ENCODE results near the gene GABBR2. TPM values are rescaled to one million over a fixed set of nuclear protein-coding genes. Genes with fewer than 3 reads are reported as not detected.

Gene GABBR2
- total RNA-seq, 1 donor from 2014 or later, result 0.74 TPM

DNA sequence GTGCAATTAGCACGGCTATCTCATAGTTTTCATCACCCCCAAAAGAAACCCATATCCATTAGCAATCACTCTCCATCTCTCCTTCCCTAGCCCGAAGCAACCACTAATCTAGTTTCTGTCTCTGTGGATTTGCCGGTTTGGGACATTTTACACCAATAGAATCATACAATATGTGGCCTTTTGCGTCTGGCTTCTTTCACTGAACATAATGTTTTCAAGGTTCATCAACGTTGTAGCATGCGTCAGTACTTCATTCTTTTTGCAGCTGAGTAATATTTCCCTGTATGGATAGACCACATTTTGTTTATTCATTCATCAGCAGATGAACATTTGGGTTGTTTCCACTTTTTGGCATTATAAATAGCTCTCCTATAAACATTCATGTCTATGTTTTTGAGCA, 377.9 kb downstream of the GABBR2 start:
- DNase-seq (ENCODE audit: low spot score in 2 of 2, unreplicated experiment in 2 of 2), result no peak
- H3K27ac Mint-ChIP-seq, result no peak overlapping the region
- no peak for TF ChIP-seq CTCF (IDR thresholded peaks at IDR 0.05; ENCODE audit: unreplicated experiment)
- H3K9me3 Mint-ChIP-seq, result no peaks in the 10 kb centered on the region
- no peaks in the 10 kb centered on the region for H3K4me1 Mint-ChIP-seq
- no peaks in the 10 kb centered on the region for H3K36me3 Mint-ChIP-seq
- peaks cover 27% of the 10 kb centered on the region for H3K27me3 Mint-ChIP-seq (ENCODE audit: low read depth)
- no peak overlapping the region for H3K4me3 Mint-ChIP-seq

DNA sequence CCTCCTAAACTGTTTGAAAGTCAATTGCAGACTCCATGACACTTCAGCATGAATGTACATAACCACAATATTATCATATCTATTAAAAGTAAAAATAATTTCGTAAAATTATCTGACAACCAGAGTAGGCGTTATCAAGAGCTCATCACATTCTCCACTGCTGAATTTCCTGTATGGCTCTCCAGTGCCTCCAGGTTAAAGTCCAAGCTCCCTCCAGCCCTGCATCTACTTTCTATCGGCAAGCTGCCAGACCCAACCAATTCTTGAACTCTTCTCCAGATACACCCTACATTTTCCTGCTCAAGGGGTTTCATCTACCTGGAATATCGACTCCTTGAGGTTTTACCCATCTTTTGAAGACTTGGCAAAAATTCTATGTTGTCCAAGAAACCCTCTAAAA, 378.8 kb downstream of the GABBR2 start:
- Mint-ChIP-seq H3K9me3 (no peaks in the 10 kb centered on the region), H3K27me3 (ENCODE audit: low read depth) (peaks cover 24% of the 10 kb centered on the region), H3K4me3 (no peak overlapping the region), H3K27ac (no peak overlapping the region), H3K36me3 (no peaks in the 10 kb centered on the region), H3K4me1 (no peaks in the 10 kb centered on the region)
- DNase-seq (ENCODE audit: low spot score in 2 of 2, unreplicated experiment in 2 of 2), result no peak
- TF ChIP-seq CTCF (IDR thresholded peaks at IDR 0.05; ENCODE audit: unreplicated experiment), result no peak

GRCh38 chr9:98329281-98329680, 379.5 kb downstream of the GABBR2 start:
- no peak for TF ChIP-seq CTCF (IDR thresholded peaks at IDR 0.05; ENCODE audit: unreplicated experiment)
- Mint-ChIP-seq H3K9me3 (no peaks in the 10 kb centered on the region), H3K4me3 (no peak overlapping the region)

DNA sequence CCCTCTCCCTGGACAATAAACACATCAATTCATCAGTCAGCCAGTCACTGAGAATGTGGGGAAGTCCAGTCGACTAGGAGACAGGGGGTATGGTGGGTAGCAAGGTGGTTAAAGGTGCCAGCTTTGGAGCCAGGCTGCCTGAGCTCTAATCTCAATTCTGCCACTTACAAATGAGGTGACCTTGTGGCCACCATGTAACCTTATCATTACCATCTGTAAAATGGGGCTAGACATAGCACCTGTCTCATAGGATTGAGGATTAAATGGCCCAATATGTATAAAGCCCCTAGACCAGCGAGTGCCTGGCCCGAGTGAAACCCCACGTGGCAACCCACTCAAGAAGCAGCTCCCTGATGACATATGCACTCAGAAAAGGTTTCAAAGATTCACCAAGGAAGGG, 380.0 kb downstream of the GABBR2 start:
- H3K27me3 Mint-ChIP-seq (ENCODE audit: low read depth), result peaks cover 21% of the 10 kb centered on the region
- no peaks in the 10 kb centered on the region for H3K9me3 Mint-ChIP-seq
- no peak overlapping the region for H3K27ac Mint-ChIP-seq
- TF ChIP-seq CTCF (IDR thresholded peaks at IDR 0.05; ENCODE audit: unreplicated experiment), result no peak
- no peaks in the 10 kb centered on the region for H3K36me3 Mint-ChIP-seq
- H3K4me3 Mint-ChIP-seq, result no peak overlapping the region
- peaks cover 6% of the 10 kb centered on the region for H3K4me1 Mint-ChIP-seq
- no peak for DNase-seq (ENCODE audit: low spot score in 2 of 2, unreplicated experiment in 2 of 2)

More at GRCh38 chr9:98329281-98329680, 379.5 kb downstream of the GABBR2 start:
- Mint-ChIP-seq H3K4me1 (peaks cover 4% of the 10 kb centered on the region), H3K27ac (no peak overlapping the region), H3K36me3 (no peaks in the 10 kb centered on the region), H3K27me3 (ENCODE audit: low read depth) (peaks cover 23% of the 10 kb centered on the region)
- no peak for DNase-seq (ENCODE audit: low spot score in 2 of 2, unreplicated experiment in 2 of 2)

GRCh38 chr9:98328141-98328540, 380.6 kb downstream of the GABBR2 start:
- Mint-ChIP-seq H3K9me3 (no peaks in the 10 kb centered on the region), H3K27me3 (ENCODE audit: low read depth) (peaks cover 21% of the 10 kb centered on the region), H3K4me3 (no peak overlapping the region), H3K36me3 (no peaks in the 10 kb centered on the region), H3K27ac (no peak overlapping the region), H3K4me1 (peaks cover 6% of the 10 kb centered on the region)
- DNase-seq (ENCODE audit: low spot score in 2 of 2, unreplicated experiment in 2 of 2), result no peak
- TF ChIP-seq CTCF (IDR thresholded peaks at IDR 0.05; ENCODE audit: unreplicated experiment), result no peak

GRCh38 chr9:98327249-98327561, 381.5 kb downstream of the GABBR2 start:
- Mint-ChIP-seq H3K27ac (no peak overlapping the region), H3K27me3 (ENCODE audit: low read depth) (peaks cover 21% of the 10 kb centered on the region), H3K4me3 (no peak overlapping the region), H3K9me3 (no peaks in the 10 kb centered on the region), H3K4me1 (peaks cover 6% of the 10 kb centered on the region), H3K36me3 (no peaks in the 10 kb centered on the region)
- TF ChIP-seq CTCF (IDR thresholded peaks at IDR 0.05; ENCODE audit: unreplicated experiment), result no peak
- no peak for DNase-seq (ENCODE audit: low spot score in 2 of 2, unreplicated experiment in 2 of 2)

All from mesothelial cell of epicardium (in vitro differentiated cells).